Chondrocyte (in vitro differentiated cells): ENCODE results near the gene VSIG4. TPM values are rescaled to one million over a fixed set of nuclear protein-coding genes. Genes with fewer than 3 reads are reported as not detected.

Source experiments
- DNase-seq: peaks from one replicate; pipeline ENCODE4 v3.0.0; 2021; ENCODE audit warnings: mixed read lengths, low spot score
- H3K27ac Mint-ChIP-seq: one replicate; pipeline ENCODE4 v1.8.0; 2021; ENCODE audit warnings: mild to moderate bottlenecking, moderate library complexity, mixed read lengths; ENCODE audit not compliant: unreplicated experiment
- H3K27me3 Mint-ChIP-seq: 2 replicates; pipeline ENCODE4 v1.8.0; 2021; ENCODE audit warnings: low read depth, mixed read lengths
- H3K36me3 Mint-ChIP-seq: 2 replicates; pipeline ENCODE4 v1.8.0; 2021; ENCODE audit warnings: low read depth, mixed read lengths
- H3K4me1 Mint-ChIP-seq: 2 replicates; pipeline ENCODE4 v1.8.0; 2021; ENCODE audit warnings: low read depth, mild to moderate bottlenecking, mixed read lengths
- H3K4me3 Mint-ChIP-seq: one replicate; pipeline ENCODE4 v1.8.0; 2021; ENCODE audit warnings: mild to moderate bottlenecking, moderate library complexity, mixed read lengths; ENCODE audit not compliant: unreplicated experiment
- H3K9me3 Mint-ChIP-seq: 2 replicates; pipeline ENCODE4 v1.8.0; 2021; ENCODE audit warnings: low read depth, mixed read lengths
- CTCF ChIP-seq: fragments of 200-600 bp; sonication (generic); IDR thresholded peaks from 2 replicates; pipeline ENCODE4 v1.5.0; 2021; ENCODE audit warnings: antibody characterized with exemption, mild to moderate bottlenecking, moderate library complexity
- total RNA-seq: library from RNA; stranded (reverse); gene quantifications from 3 replicates; pipeline ENCODE4 v1.2.1, GENCODE V29; 2021

VSIG4 gene
- total RNA-seq, 1 donor from 2014 or later: not detected

- no peak overlapping the region for H3K27ac Mint-ChIP-seq
- H3K9me3 Mint-ChIP-seq: no peaks in the 10 kb centered on the region
- H3K27me3 Mint-ChIP-seq: no peaks in the 10 kb centered on the region
- H3K4me3 Mint-ChIP-seq: no peak overlapping the region
- no peak for TF ChIP-seq CTCF
- no peaks in the 10 kb centered on the region for H3K36me3 Mint-ChIP-seq
- no peaks in the 10 kb centered on the region for H3K4me1 Mint-ChIP-seq
- no peak for DNase-seq
These were observed 6.8 kb upstream of the VSIG4 start for GRCh38 chrX:66046612-66047235.

GRCh38 chrX:66045894-66046293 is 6.0 kb upstream of the VSIG4 start:
- Mint-ChIP-seq H3K4me3 (no peak overlapping the region), H3K27ac (no peak overlapping the region), H3K4me1 (no peaks in the 10 kb centered on the region), H3K36me3 (no peaks in the 10 kb centered on the region), H3K27me3 (no peaks in the 10 kb centered on the region), H3K9me3 (no peaks in the 10 kb centered on the region)
- no peak for DNase-seq
- TF ChIP-seq CTCF: no peak

GRCh38 chrX:66043584-66043983 is 3.7 kb upstream of the VSIG4 start:
- Mint-ChIP-seq H3K4me3 (no peak overlapping the region), H3K4me1 (no peaks in the 10 kb centered on the region), H3K9me3 (no peaks in the 10 kb centered on the region), H3K36me3 (no peaks in the 10 kb centered on the region), H3K27ac (no peak overlapping the region), H3K27me3 (no peaks in the 10 kb centered on the region)
- TF ChIP-seq CTCF: no peak
- no peak for DNase-seq

GRCh38 chrX:66042307-66043077 is 2.6 kb upstream of the VSIG4 start:
- no peaks in the 10 kb centered on the region for H3K36me3 Mint-ChIP-seq
- TF ChIP-seq CTCF: no peak
- no peaks in the 10 kb centered on the region for H3K4me1 Mint-ChIP-seq
- H3K27me3 Mint-ChIP-seq: no peaks in the 10 kb centered on the region
- no peak overlapping the region for H3K4me3 Mint-ChIP-seq
- no peak overlapping the region for H3K27ac Mint-ChIP-seq
- DNase-seq: no peak
- H3K9me3 Mint-ChIP-seq: no peaks in the 10 kb centered on the region

GRCh38 chrX:66038115-66038514 is 1.8 kb downstream of the VSIG4 start:
- no peaks in the 10 kb centered on the region for H3K9me3 Mint-ChIP-seq
- DNase-seq: no peak
- H3K27ac Mint-ChIP-seq: no peak overlapping the region
- no peak overlapping the region for H3K4me3 Mint-ChIP-seq
- H3K4me1 Mint-ChIP-seq: no peaks in the 10 kb centered on the region
- no peak for TF ChIP-seq CTCF
- H3K27me3 Mint-ChIP-seq: no peaks in the 10 kb centered on the region
- no peaks in the 10 kb centered on the region for H3K36me3 Mint-ChIP-seq
